Measurements from ENCODE around the gene SGMS1.

The SGMS1 gene

DNA sequence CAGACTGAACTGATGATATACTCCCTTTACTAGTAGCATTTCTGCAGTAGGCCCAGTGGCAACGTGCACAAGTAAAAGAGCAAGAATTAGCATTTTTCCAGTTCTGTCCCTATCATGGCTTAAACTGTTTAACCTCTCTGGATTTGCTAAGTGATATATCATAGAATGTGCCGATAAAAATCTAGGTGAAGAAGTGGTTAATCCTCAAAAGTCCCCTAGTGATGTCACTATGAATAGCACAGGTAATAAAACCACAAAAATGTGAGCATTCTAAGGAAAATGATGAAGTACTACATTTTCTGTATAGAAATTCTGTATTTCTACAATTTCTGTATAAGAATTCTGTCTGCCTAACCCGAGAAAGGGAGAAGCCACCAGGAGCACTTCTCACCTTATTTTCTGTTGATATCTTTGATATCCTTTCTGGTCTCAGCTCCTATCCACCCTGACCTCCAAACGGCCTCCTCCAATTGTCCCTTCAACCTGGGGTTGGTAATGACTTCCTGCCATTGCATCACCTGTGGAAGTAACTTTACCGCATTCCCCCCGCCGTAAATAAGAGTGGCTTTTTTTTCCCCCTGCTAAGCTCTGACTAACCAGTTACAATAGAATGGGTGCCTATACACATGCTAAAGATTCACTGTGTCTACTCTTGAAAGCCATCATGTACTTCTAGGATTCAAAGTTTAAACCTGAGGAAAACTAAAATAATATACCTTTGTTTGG is 216.5 kb downstream of the SGMS1 start:
- no peak for DNase-seq (ENCODE audit: extremely low read depth in 1 of 2, low read depth in 1 of 2)

- DNase-seq (ENCODE audit: extremely low read depth in 1 of 2, low read depth in 1 of 2): no peak
Observed at GRCh38 chr10:50406457-50407070, 217.2 kb downstream of the SGMS1 start.

- no peak for DNase-seq (ENCODE audit: extremely low read depth in 1 of 2, low read depth in 1 of 2)
Observed at GRCh38 chr10:50405723-50406122, 218.0 kb downstream of the SGMS1 start.

DNA sequence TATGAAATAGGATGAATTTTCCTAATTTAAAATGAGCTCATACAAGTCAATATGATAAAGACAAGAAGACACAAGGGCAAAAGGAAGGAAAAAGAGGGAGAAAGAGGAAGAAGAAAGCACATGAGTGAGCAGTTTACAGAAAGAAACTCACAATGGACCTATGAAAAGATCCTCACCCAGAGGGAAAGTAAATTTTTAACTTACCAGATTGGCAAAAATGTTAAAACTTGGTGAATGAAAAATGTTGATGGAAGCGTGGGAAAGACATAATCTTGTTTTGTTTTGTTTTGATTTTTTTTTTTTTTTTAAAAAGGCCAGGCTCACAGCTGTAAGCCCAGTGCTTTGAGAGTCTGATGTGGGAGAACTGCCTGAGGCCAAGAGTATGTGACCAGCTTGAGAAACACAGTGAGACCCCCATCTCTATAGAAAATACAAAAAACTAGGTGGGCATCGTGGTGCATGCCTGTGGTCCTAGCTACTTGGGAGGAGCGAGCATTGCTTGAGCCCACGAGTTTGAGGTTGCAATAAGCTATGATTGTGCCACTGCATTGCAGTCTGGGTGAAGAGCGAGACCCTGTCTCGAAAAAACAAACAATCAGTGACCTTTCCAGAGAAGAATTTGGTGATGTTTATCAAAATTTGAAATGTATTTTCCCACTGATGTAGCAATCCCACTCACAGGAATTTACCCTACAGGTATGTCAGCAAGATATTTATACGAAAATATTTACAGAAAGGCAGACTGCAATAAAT is 219.6 kb downstream of the SGMS1 start:
- DNase-seq (ENCODE audit: extremely low read depth in 1 of 2, low read depth in 1 of 2): no peak

DNA sequence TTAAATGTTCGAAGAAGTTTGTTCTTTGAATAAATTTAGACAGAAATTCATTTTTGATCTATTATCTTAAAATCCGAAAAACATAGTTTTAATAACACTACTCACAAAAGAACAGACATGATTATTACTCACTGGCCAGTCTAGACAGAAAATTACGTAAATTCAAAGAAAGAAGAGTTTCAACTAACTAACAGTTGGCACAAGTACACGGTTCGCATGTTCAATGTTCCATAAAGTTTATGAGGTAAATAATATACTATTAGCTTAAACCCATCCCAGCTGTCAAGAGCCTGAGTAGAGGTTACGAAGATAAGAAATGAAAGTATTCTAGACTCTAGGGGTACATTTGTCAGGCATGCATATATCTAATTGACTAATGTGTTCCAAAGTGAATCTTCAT is 220.7 kb downstream of the SGMS1 start:
- DNase-seq (ENCODE audit: extremely low read depth in 1 of 2, low read depth in 1 of 2): no peak

DNA sequence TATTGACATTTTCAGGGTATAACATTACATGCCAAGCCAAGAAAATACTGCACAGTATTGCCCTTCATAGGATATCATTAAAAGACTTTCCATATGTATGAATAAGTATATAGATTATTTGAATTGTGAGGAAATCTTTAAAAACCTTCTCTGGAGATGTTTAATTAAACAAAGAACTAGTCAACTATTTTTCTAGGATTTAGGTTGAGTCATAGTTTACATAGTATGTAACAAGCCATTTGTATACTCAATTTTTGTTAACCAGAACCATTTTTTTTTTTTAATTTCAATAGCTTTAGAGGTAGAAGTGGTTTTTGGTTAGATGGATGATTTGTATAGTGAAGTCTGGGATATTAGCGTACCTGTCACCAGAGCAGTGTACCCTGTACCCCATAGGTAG is 221.3 kb downstream of the SGMS1 start:
- DNase-seq (ENCODE audit: extremely low read depth in 1 of 2, low read depth in 1 of 2): no peak

DNA sequence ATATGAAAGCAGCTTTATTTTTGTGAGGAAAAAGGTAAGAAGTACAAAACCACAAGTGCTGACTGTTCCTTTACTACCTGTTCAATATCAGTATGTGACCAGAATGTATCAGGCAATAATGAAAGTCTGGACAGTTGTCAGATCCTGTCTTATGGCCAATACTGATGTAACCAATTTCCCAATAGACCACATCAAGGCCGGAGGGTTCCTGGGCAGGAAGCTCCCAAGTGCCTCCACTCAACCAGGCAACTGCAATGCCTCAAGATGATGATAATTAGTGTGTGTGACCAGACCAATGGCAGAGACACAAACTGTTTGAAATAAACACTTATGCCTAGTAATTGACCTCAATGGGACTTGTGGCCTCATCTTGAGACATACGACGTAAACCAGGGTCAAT is 223.1 kb downstream of the SGMS1 start:
- no peak for DNase-seq (ENCODE audit: extremely low read depth in 1 of 2, low read depth in 1 of 2)

GRCh38 chr10:50398823-50399222 is 224.9 kb downstream of the SGMS1 start:
- DNase-seq (ENCODE audit: extremely low read depth in 1 of 2, low read depth in 1 of 2): no peak

DNA sequence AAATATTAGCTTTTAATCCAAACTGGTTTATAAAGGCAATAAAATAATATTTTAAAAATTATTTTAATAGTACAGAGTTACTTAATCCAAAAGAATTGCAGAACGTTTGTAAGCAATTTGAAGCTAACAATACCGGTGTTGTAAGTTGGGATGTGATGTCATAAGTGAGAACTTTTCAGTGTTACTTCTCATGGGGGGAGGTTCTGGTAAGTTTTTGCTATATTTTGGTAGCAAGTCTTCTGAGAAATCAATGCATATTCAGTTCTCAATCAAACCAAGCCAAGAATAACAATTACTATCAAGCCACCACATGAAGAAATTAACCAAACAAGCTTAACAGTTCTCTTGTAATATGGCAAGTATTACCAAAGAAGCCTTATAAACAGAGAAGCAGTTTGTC is 225.4 kb downstream of the SGMS1 start:
- DNase-seq (ENCODE audit: extremely low read depth in 1 of 2, low read depth in 1 of 2): no peak

DNA sequence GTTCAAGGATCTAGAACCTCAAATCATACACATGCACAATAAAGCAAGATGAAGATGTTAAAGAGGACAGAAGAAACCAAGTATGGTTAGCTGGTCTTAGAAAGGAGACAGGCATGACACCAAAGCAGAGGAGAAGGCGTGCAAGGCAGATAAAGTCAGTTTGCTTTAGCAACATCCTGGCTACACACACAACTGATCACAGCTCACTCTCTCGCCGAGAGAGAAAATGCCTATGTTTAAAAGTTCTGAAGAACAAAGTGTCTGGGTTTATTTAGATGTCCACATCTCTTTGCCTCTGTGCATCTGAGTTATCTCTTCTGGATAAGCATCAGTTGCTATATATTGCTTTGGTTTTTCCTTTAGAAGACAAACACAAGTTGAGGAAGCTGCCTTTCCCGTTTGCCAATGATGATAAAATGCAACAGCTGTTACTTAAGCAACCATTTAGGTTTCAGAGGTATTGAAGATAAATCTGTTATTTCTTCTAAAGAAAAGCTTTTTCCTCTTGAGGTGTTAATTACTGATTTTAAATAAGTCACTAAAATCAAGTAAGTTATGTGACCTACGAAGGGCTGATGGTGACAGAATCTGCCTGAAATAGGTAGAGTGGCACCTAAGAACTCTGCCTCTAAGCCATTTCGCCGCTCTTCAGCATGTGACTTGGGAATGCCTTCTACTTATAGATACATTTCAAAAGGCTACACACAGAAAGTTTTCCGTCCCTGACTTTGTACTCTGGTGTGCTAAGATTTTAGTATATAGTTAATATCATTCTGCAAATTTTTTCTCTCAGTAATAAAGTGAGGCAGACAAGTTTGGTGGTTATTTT is 226.2 kb downstream of the SGMS1 start:
- no peak for DNase-seq (ENCODE audit: extremely low read depth in 1 of 2, low read depth in 1 of 2)

- DNase-seq (ENCODE audit: extremely low read depth in 1 of 2, low read depth in 1 of 2): no peak
Observed at GRCh38 chr10:50396491-50397311, 227.1 kb downstream of the SGMS1 start.

- DNase-seq (ENCODE audit: extremely low read depth in 1 of 2, low read depth in 1 of 2): no peak
Observed at GRCh38 chr10:50395851-50396250, 227.9 kb downstream of the SGMS1 start.

- no peak for DNase-seq (ENCODE audit: extremely low read depth in 1 of 2, low read depth in 1 of 2)
Observed at GRCh38 chr10:50395271-50395670, 228.5 kb downstream of the SGMS1 start.

GRCh38 chr10:50394832-50395231 is 228.9 kb downstream of the SGMS1 start:
- DNase-seq (ENCODE audit: extremely low read depth in 1 of 2, low read depth in 1 of 2): no peak

DNA sequence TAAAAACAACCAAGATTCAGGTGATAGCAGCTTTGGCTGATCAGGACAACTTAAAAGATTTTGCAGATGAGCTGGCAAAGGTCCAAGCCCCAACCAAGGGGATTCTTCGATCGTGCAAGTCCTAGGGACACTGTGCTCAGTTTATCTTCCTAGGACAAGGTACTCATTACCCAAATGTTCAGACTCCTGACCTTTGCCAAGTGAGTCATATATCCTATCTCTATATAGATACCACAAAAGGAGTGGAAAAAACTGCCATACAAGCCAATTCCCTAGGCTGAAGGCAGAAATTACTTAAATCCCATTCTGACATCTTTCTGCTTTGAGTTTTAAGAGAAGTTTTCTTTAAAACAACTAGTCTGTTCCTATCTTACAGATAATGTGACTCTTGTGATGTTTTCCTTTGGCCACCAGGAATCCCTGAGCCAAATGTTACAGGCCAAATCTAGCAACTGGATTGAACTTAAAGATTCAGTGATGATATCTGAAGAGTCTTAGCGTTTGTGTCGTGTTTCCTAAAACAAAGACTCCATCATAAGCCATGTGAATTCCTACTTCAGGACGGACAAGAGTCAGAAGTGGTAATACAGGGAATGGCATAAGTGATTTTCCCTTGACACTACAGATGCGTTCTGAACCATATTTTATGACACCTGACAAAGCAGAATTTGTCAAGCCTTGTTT is 229.8 kb downstream of the SGMS1 start:
- no peak for DNase-seq (ENCODE audit: extremely low read depth in 1 of 2, low read depth in 1 of 2)

- no peak for DNase-seq (ENCODE audit: extremely low read depth in 1 of 2, low read depth in 1 of 2)
Observed at GRCh38 chr10:50392966-50393718, 230.6 kb downstream of the SGMS1 start.

- no peak for DNase-seq (ENCODE audit: extremely low read depth in 1 of 2, low read depth in 1 of 2)
Observed at GRCh38 chr10:50392426-50392825, 231.3 kb downstream of the SGMS1 start.

- DNase-seq (ENCODE audit: extremely low read depth in 1 of 2, low read depth in 1 of 2): no peak
Observed at GRCh38 chr10:50390302-50390701, 233.5 kb downstream of the SGMS1 start.

DNA sequence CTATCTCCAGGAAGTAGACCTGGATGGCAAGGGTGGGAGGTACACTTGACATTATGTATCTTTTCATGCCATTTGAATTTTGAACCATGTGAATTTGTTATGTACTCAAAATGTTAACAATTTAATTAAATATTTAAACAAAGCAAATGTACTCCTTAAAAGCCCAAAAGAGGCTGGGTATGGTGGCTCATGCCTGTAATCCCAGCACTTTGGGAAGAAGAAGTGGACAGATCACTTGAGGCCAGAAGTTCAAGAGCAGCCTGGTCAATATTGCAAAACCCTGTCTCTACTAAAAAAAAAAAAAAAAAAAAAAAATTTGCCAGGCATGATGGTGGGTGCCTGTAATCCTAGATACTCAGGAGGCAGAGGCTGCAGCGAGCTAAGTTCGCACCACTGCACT is 235.6 kb downstream of the SGMS1 start:
- no peak for DNase-seq (ENCODE audit: extremely low read depth in 1 of 2, low read depth in 1 of 2)
